ENCODE results near the gene AKR1C2. TPM values are rescaled to one million over a fixed set of nuclear protein-coding genes. Genes with fewer than 3 reads are reported as not detected.

The AKR1C2 gene
- total RNA-seq, 1 experiment from 2014 or later, result 0.25 TPM

Other genes with a start within 250 kb of the AKR1C2 start
- 5.0 TPM for gene AKR1E2, start 177.7 kb downstream of the AKR1C2 start, total RNA-seq (2021; ENCODE audit: unreplicated experiment)
- 2.1 TPM for gene AKR1C1, start 40.4 kb downstream of the AKR1C2 start, total RNA-seq (2021; ENCODE audit: unreplicated experiment)
- 3.0 TPM for gene AKR1C3, start 90.6 kb upstream of the AKR1C2 start, total RNA-seq (2021; ENCODE audit: unreplicated experiment)
- not detected for gene AKR1C8, start 181.3 kb upstream of the AKR1C2 start, total RNA-seq (2021; ENCODE audit: unreplicated experiment)
- not detected for gene AKR1C4, start 193.0 kb upstream of the AKR1C2 start, total RNA-seq (2021; ENCODE audit: unreplicated experiment)

Measured in HCT116 (cell line).